Hepatocyte (in vitro differentiated cells): ENCODE measurements around the gene MPV17. TPM values are rescaled to one million over a fixed set of nuclear protein-coding genes. Genes with fewer than 3 reads are reported as not detected.

Experiments
- DNase-seq: peaks from one replicate; pipeline ENCODE4 v3.0.0-alpha.2; 2016; ENCODE audit warnings: low spot score
- H2AFZ ChIP-seq: fragments of 200-600 bp; sonication (generic); 2 replicates; pipeline ENCODE4 v1.6.0; 2016; ENCODE audit warnings: antibody characterized with exemption, mild to moderate bottlenecking
- H3K27ac ChIP-seq: fragments of 200-600 bp; sonication (generic); 2 replicates; pipeline ENCODE4 v1.5.1; 2016; ENCODE audit warnings: mild to moderate bottlenecking
- H3K27me3 ChIP-seq: fragments of 200-600 bp; sonication (generic); 2 replicates; pipeline ENCODE4 v1.6.1; 2016
- H3K36me3 ChIP-seq: fragments of 200-600 bp; sonication (generic); replicated peaks from 2 replicates; pipeline ENCODE4 v1.5.1; 2016; ENCODE audit warnings: low read depth; ENCODE audit not compliant: insufficient read depth
- H3K4me1 ChIP-seq: fragments of 200-600 bp; sonication (generic); 2 replicates; pipeline ENCODE4 v1.5.1; 2016; ENCODE audit warnings: mild to moderate bottlenecking, moderate library complexity; ENCODE audit not compliant: insufficient read depth
- H3K4me2 ChIP-seq: fragments of 200-600 bp; sonication (generic); 2 replicates; pipeline ENCODE4 v1.6.0; 2016
- H3K4me3 ChIP-seq: fragments of 200-600 bp; sonication (generic); 2 replicates; pipeline ENCODE4 v1.5.1; 2016; ENCODE audit warnings: mild to moderate bottlenecking
- H3K79me2 ChIP-seq: fragments of 200-600 bp; sonication (generic); 2 replicates; pipeline ENCODE4 v1.6.0; 2017; ENCODE audit warnings: mild to moderate bottlenecking
- H3K9me2 ChIP-seq: fragments of 200-600 bp; sonication (generic); replicated peaks from 2 replicates; pipeline ENCODE4 v1.6.0; 2017; ENCODE audit warnings: mild to moderate bottlenecking; ENCODE audit not compliant: insufficient read depth
- H3K9me3 ChIP-seq: fragments of 200-600 bp; sonication (generic); 2 replicates; pipeline ENCODE4 v1.5.1; 2016; ENCODE audit warnings: low read depth, mild to moderate bottlenecking
- H4K20me1 ChIP-seq: fragments of 200-600 bp; sonication (generic); 2 replicates; pipeline ENCODE4 v1.6.0; 2016; ENCODE audit warnings: mild to moderate bottlenecking; ENCODE audit not compliant: insufficient read depth, poor library complexity, severe bottlenecking
- EZH2 ChIP-seq: fragments of 200-600 bp; sonication (generic); IDR thresholded peaks from 2 replicates; pipeline ENCODE4 v1.6.1; 2016; ENCODE audit warnings: antibody characterized with exemption, mild to moderate bottlenecking, borderline replicate concordance
- EZH2phosphoT487 ChIP-seq: fragments of 200-600 bp; sonication (generic); IDR thresholded peaks from one replicate; pipeline ENCODE4 v1.6.1; 2018; ENCODE audit warnings: antibody characterized with exemption, mild to moderate bottlenecking, low read depth, moderate library complexity; ENCODE audit not compliant: unreplicated experiment, severe bottlenecking
- WGBS: methylation state at CpG from one replicate; pipeline ENCODE4 v1.1.6; 2016; ENCODE audit warnings: low lambda C conversion rate; ENCODE audit errors: missing lambda C conversion rate; 5-methylcytosine and 5-hydroxymethylcytosine counted together
- polyA plus RNA-seq: library from polyadenylated mRNA; unstranded; fragments of >200 nt; fragmentation: Nextera tagmentation; extraction: Ambion mirVana; gene quantifications from 2 replicates; pipeline ENCODE4 v1.2.1, GENCODE V29; 2016
- total RNA-seq: library from RNA; depleted of rRNA; stranded (reverse); fragments of >200 nt; gene quantifications from 2 replicates; pipeline ENCODE4 v1.2.3, GENCODE V29; 2014
- TF ChIP-seq, protein P1 (sequence below): fragments of 200-600 bp; sonication (generic); IDR thresholded peaks from 2 replicates; pipeline ENCODE4 v1.5.1; 2016; ENCODE audit warnings: antibody characterized with exemption, mild to moderate bottlenecking; ENCODE audit not compliant: poor library complexity

Gene MPV17
- total and polyA plus RNA-seq, 2 experiments from 2014 or later: 71.4 to 111 TPM

DNA sequence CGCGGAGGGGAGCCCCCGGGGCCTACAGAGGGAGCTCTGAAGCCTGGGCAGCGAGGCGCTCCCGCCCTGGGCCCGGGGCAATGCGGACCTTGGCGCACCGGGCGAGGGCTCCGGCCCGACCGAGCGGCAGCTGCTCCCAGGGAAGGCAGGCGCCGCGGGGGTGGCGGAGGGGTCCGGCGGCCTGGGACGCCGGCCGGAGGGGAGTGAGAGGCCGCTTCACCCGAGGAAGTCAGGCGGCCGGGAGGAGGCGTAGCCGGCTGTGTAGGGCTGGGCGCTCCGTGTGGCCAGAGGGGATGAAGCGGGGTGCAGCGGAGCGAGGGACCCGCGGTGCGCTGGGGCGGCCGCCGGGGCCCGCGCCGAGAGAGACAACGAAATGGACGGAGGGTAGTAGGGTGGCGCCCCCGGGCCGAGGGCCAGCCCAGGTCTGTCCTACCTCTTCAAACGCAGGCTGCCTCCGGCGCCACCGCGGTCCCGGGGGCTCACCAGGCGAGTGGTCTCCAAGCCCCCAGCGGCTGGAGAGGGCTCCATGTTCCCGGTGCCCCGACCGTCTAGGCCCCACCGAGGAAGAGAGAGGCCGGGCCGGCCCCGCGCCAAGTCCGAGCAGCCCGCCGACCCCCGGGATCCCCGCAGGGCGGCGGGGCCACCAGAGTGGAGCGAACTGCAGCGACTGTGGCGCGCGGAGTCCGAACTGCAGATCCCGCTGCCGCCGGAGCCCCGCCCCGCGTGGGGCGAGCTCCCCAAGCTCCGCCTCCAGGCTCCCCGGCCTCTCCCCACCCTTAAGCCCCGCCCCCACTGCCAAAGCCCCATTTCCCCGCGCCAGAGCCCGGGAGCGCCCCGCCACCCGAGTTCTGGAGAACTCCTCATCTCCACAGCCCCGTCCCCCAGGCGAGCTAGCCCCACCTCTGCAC lies 60.3 kb downstream of the MPV17 start, which contains the start of gene SLC30A3:
Gene SLC30A3 (minus strand): TSS at position 669 of the 908 bp plus-strand sequence. CDS start 141 bp downstream, at position 528.
- Histone ChIP-seq H3K27me3 (peaks cover 89% of the 10 kb centered on the region), H3K4me2 (peak within 1 kb of the TSS; percentile 99), H3K27ac (no peak within 1 kb of the TSS), H3K9me2 (no peaks in the 10 kb centered on the region), H4K20me1 (no peaks in the 10 kb centered on the region), H3K4me3 (peak within 1 kb of the TSS; percentile 36), H3K36me3 (no peaks in the 10 kb centered on the region), H3K4me1 (peaks cover 31% of the 10 kb centered on the region), H3K79me2 (no peaks in the 10 kb centered on the region), H3K9me3 (no peaks in the 10 kb centered on the region), H2AFZ (peak within 1 kb of the TSS; percentile 47)
- under 1% methylated on average over 28 of the region's 96 CpGs for WGBS
- peak; percentile 78 for DNase-seq
- TF ChIP-seq EZH2 (peak; percentile 9), EZH2phosphoT487 (peak; percentile 68)
- TF ChIP-seq, protein P1, sequence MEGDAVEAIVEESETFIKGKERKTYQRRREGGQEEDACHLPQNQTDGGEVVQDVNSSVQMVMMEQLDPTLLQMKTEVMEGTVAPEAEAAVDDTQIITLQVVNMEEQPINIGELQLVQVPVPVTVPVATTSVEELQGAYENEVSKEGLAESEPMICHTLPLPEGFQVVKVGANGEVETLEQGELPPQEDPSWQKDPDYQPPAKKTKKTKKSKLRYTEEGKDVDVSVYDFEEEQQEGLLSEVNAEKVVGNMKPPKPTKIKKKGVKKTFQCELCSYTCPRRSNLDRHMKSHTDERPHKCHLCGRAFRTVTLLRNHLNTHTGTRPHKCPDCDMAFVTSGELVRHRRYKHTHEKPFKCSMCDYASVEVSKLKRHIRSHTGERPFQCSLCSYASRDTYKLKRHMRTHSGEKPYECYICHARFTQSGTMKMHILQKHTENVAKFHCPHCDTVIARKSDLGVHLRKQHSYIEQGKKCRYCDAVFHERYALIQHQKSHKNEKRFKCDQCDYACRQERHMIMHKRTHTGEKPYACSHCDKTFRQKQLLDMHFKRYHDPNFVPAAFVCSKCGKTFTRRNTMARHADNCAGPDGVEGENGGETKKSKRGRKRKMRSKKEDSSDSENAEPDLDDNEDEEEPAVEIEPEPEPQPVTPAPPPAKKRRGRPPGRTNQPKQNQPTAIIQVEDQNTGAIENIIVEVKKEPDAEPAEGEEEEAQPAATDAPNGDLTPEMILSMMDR: no peak

GRCh38 chr2:27261926-27262298 lies 61.0 kb downstream of the MPV17 start:
- Histone ChIP-seq H3K4me1 (peaks cover 31% of the 10 kb centered on the region), H3K79me2 (no peaks in the 10 kb centered on the region), H3K4me3 (no peak overlapping the region), H3K4me2 (peak overlapping the region; percentile 99), H3K36me3 (no peaks in the 10 kb centered on the region), H3K9me3 (no peaks in the 10 kb centered on the region), H3K27ac (no peak overlapping the region), H4K20me1 (no peaks in the 10 kb centered on the region), H3K27me3 (peaks cover 82% of the 10 kb centered on the region), H3K9me2 (no peaks in the 10 kb centered on the region), H2AFZ (peak overlapping the region; percentile 47)
- no peak for DNase-seq
- TF ChIP-seq, protein P1: no peak
- TF ChIP-seq EZH2 (peak; percentile 91), EZH2phosphoT487 (peak; percentile 16)
- 13% methylated on average over 6 of the region's 40 CpGs for WGBS

DNA sequence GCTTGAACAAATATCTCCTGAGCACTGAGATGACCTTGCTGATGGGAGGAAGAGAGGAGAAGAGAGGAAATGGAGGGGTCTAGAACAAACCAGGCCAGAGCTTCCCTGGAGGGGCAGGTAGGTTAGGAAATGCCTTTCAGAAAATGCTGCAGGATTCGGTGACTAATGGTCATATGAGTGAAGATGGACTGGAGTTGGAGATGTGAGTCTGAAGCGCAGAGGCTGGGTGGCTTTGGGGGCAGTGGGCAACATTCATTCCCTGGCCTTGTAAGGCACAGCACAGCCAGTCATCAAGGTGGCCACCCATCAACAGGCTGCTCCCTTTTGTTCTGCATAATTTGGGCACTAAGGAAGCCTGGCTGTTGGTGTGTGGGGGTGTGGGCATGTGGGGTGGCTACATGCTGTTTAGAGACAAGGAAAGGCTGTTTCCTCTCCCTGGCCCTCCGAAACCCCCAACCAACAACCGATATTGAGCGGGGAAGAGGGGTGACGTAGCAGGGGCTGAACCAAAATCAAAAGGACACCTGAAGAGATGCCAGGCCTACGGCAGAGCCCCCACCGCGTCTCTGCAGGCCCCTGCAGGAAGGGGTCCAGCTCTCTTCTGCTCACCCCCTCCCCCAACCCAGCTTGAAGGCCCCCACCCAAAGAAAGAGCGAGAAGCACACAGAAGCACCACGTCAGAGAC lies 61.5 kb downstream of the MPV17 start:
- H3K9me3 ChIP-seq: no peaks in the 10 kb centered on the region
- no peak for TF ChIP-seq EZH2phosphoT487
- TF ChIP-seq EZH2: no peak
- TF ChIP-seq, protein P1: no peak
- no peak overlapping the region for H3K4me3 ChIP-seq
- H4K20me1 ChIP-seq: no peaks in the 10 kb centered on the region
- no peak for DNase-seq
- peaks cover 31% of the 10 kb centered on the region for H3K4me1 ChIP-seq
- H3K36me3 ChIP-seq: no peaks in the 10 kb centered on the region
- H3K4me2 ChIP-seq: peak overlapping the region; percentile 99
- no peaks in the 10 kb centered on the region for H3K79me2 ChIP-seq
- H3K27ac ChIP-seq: no peak overlapping the region
- no peaks in the 10 kb centered on the region for H3K9me2 ChIP-seq
- peaks cover 83% of the 10 kb centered on the region for H3K27me3 ChIP-seq
- WGBS: 46% methylated on average over 11 of the region's 11 CpGs
- H2AFZ ChIP-seq: no peak overlapping the region

Other genes with a start within 250 kb of the MPV17 start
- 59.6 and 80.8 TPM in 2 replicates for gene EMILIN1, start 244.5 kb downstream of the MPV17 start, total RNA-seq
- 109 and 128 TPM in 2 replicates for gene EMILIN1, start 244.5 kb downstream of the MPV17 start, polyA plus RNA-seq
- 26.1 and 28.7 TPM in 2 replicates for gene KHK, start 236.3 kb downstream of the MPV17 start, total RNA-seq
- gene KHK, start 236.3 kb downstream of the MPV17 start, polyA plus RNA-seq: 57.7 and 73.1 TPM in 2 replicates
- gene CGREF1, start 204.0 kb downstream of the MPV17 start, total RNA-seq: 0.28 and 2.5 TPM in 2 replicates
- 1.8 and 2.2 TPM in 2 replicates for gene CGREF1, start 204.0 kb downstream of the MPV17 start, polyA plus RNA-seq
- gene ABHD1, start 199.3 kb downstream of the MPV17 start, total RNA-seq: 0.03 TPM in 1 of 2 replicates, not detected in the other
- gene ABHD1, start 199.3 kb downstream of the MPV17 start, polyA plus RNA-seq: 0.58 and 1.1 TPM in 2 replicates
- gene PREB, start 188.5 kb downstream of the MPV17 start, total RNA-seq: 69.2 and 69.6 TPM in 2 replicates
- 71.7 and 90.3 TPM in 2 replicates for gene PREB, start 188.5 kb downstream of the MPV17 start, polyA plus RNA-seq
- not detected in 2 replicates for gene PRR30, start 183.7 kb downstream of the MPV17 start, total RNA-seq
- gene PRR30, start 183.7 kb downstream of the MPV17 start, polyA plus RNA-seq: not detected in 2 replicates
- not detected in 2 replicates for gene TCF23, start 174.1 kb downstream of the MPV17 start, total RNA-seq
- gene TCF23, start 174.1 kb downstream of the MPV17 start, polyA plus RNA-seq: not detected in 2 replicates
- 161 and 173 TPM in 2 replicates for gene ATRAID, start 111.1 kb downstream of the MPV17 start, total RNA-seq
- gene ATRAID, start 111.1 kb downstream of the MPV17 start, polyA plus RNA-seq: 259 and 281 TPM in 2 replicates
- 65.8 and 72.3 TPM in 2 replicates for gene SLC5A6, start 110.8 kb downstream of the MPV17 start, total RNA-seq
- 58.9 and 66.6 TPM in 2 replicates for gene SLC5A6, start 110.8 kb downstream of the MPV17 start, polyA plus RNA-seq
- gene CAD, start 105.7 kb downstream of the MPV17 start, total RNA-seq: 13.2 and 16.6 TPM in 2 replicates
- gene CAD, start 105.7 kb downstream of the MPV17 start, polyA plus RNA-seq: 20.7 TPM in 2 replicates
- gene SLC30A3, start 60.0 kb downstream of the MPV17 start, total RNA-seq: 0.20 TPM in 1 of 2 replicates, not detected in the other
- gene SLC30A3, start 60.0 kb downstream of the MPV17 start, polyA plus RNA-seq: not detected in 2 replicates
- not detected in 2 replicates for gene DNAJC5G, start 47.7 kb downstream of the MPV17 start, total RNA-seq
- not detected in 2 replicates for gene DNAJC5G, start 47.7 kb downstream of the MPV17 start, polyA plus RNA-seq
- gene TRIM54, start 40.7 kb downstream of the MPV17 start, total RNA-seq: not detected in 2 replicates
- not detected in 2 replicates for gene TRIM54, start 40.7 kb downstream of the MPV17 start, polyA plus RNA-seq
- gene UCN, start 14.7 kb downstream of the MPV17 start, total RNA-seq: 1.4 and 2.9 TPM in 2 replicates
- 1.0 and 2.6 TPM in 2 replicates for gene UCN, start 14.7 kb downstream of the MPV17 start, polyA plus RNA-seq
- 51.3 and 53.3 TPM in 2 replicates for gene GTF3C2, start 33.7 kb upstream of the MPV17 start, total RNA-seq
- gene GTF3C2, start 33.7 kb upstream of the MPV17 start, polyA plus RNA-seq: 46.8 and 58.0 TPM in 2 replicates
- gene EIF2B4, start 47.2 kb upstream of the MPV17 start, total RNA-seq: 28.0 and 28.7 TPM in 2 replicates
- 67.5 and 68.7 TPM in 2 replicates for gene EIF2B4, start 47.2 kb upstream of the MPV17 start, polyA plus RNA-seq
- 81.8 and 88.7 TPM in 2 replicates for gene SNX17, start 47.5 kb upstream of the MPV17 start, total RNA-seq
- 105 and 109 TPM in 2 replicates for gene SNX17, start 47.5 kb upstream of the MPV17 start, polyA plus RNA-seq
- gene ZNF513, start 57.6 kb upstream of the MPV17 start, total RNA-seq: 16.0 and 20.6 TPM in 2 replicates
- 26.1 and 36.4 TPM in 2 replicates for gene ZNF513, start 57.6 kb upstream of the MPV17 start, polyA plus RNA-seq
- gene PPM1G, start 86.5 kb upstream of the MPV17 start, total RNA-seq: 60.6 and 64.9 TPM in 2 replicates
- gene PPM1G, start 86.5 kb upstream of the MPV17 start, polyA plus RNA-seq: 65.7 and 71.0 TPM in 2 replicates
- gene NRBP1, start 105.5 kb upstream of the MPV17 start, total RNA-seq: 114 and 127 TPM in 2 replicates
- 157 and 165 TPM in 2 replicates for gene NRBP1, start 105.5 kb upstream of the MPV17 start, polyA plus RNA-seq
- 11.4 and 19.3 TPM in 2 replicates for gene KRTCAP3, start 119.3 kb upstream of the MPV17 start, total RNA-seq
- gene KRTCAP3, start 119.3 kb upstream of the MPV17 start, polyA plus RNA-seq: 21.0 and 23.3 TPM in 2 replicates
- gene IFT172, start 166.6 kb upstream of the MPV17 start, total RNA-seq: 12.2 and 13.0 TPM in 2 replicates
- gene IFT172, start 166.6 kb upstream of the MPV17 start, polyA plus RNA-seq: 13.3 and 14.4 TPM in 2 replicates
- gene FNDC4, start 172.1 kb upstream of the MPV17 start, total RNA-seq: 15.6 and 16.3 TPM in 2 replicates
- 21.4 and 24.2 TPM in 2 replicates for gene FNDC4, start 172.1 kb upstream of the MPV17 start, polyA plus RNA-seq
- gene GCKR, start 173.7 kb upstream of the MPV17 start, total RNA-seq: 7.2 and 7.4 TPM in 2 replicates
- gene GCKR, start 173.7 kb upstream of the MPV17 start, polyA plus RNA-seq: 7.6 and 8.7 TPM in 2 replicates